ENCODE measurements around the gene AQP5. TPM values are rescaled to one million over a fixed set of nuclear protein-coding genes. Genes with fewer than 3 reads are reported as not detected.

Gene AQP5
- total RNA-seq (not detected), total RNA-seq (0 reads per million in 2 donors)

GRCh38 chr12:49961111-49961922 is at the start of gene AQP5:
AQP5 (plus strand) TSS chr12:49961872; CDS start chr12:49962018, 146 bp downstream.
- H3K27me3 Mint-ChIP-seq, result peaks cover 86% of the 10 kb centered on the region
- peak within 1 kb of the TSS; percentile 86 for H3K4me3 Mint-ChIP-seq
- DNase-seq (no peak), ATAC-seq (peak; percentile 27)
- peaks cover 15% of the 10 kb centered on the region for H3K36me3 Mint-ChIP-seq (ENCODE audit: low read depth)
- H3K9me3 ChIP-seq (ENCODE audit: control insufficient read depth, low read length, poor library complexity, severe bottlenecking), result no peaks in the 10 kb centered on the region
- H3K4me1 Mint-ChIP-seq, result peaks cover 11% of the 10 kb centered on the region
- no peak within 1 kb of the TSS for H3K27ac Mint-ChIP-seq

GRCh38 chr12:49912345-49913255 is 49.1 kb upstream of the AQP5 start:
- no peaks in the 10 kb centered on the region for H3K9me3 ChIP-seq (ENCODE audit: control insufficient read depth, low read length, poor library complexity, severe bottlenecking)
- H3K27ac Mint-ChIP-seq, result no peak overlapping the region
- DNase-seq, result no peak
- peaks cover 2% of the 10 kb centered on the region for H3K4me1 Mint-ChIP-seq
- no peak overlapping the region for H3K4me3 Mint-ChIP-seq
- no peak for ATAC-seq
- peaks cover 2% of the 10 kb centered on the region for H3K36me3 Mint-ChIP-seq (ENCODE audit: low read depth)
- peaks cover 47% of the 10 kb centered on the region for H3K27me3 Mint-ChIP-seq

GRCh38 chr12:49916129-49916919 is 45.3 kb upstream of the AQP5 start:
- DNase-seq, result no peak
- Mint-ChIP-seq H3K4me3 (no peak overlapping the region), H3K36me3 (ENCODE audit: low read depth) (no peaks in the 10 kb centered on the region), H3K27ac (no peak overlapping the region), H3K4me1 (peaks cover 3% of the 10 kb centered on the region), H3K27me3 (peaks cover 36% of the 10 kb centered on the region)
- ATAC-seq, result no peak
- H3K9me3 ChIP-seq (ENCODE audit: control insufficient read depth, low read length, poor library complexity, severe bottlenecking), result no peaks in the 10 kb centered on the region

- ATAC-seq (no peak), DNase-seq (no peak)
- Mint-ChIP-seq H3K36me3 (ENCODE audit: low read depth) (no peaks in the 10 kb centered on the region), H3K4me3 (no peak overlapping the region), H3K27me3 (peaks cover 29% of the 10 kb centered on the region), H3K27ac (no peak overlapping the region), H3K4me1 (peaks cover 6% of the 10 kb centered on the region)
- no peaks in the 10 kb centered on the region for H3K9me3 ChIP-seq (ENCODE audit: control insufficient read depth, low read length, poor library complexity, severe bottlenecking)
Observed at GRCh38 chr12:49917166-49917787, 44.4 kb upstream of the AQP5 start.

- H3K36me3 Mint-ChIP-seq (ENCODE audit: low read depth), result no peaks in the 10 kb centered on the region
- peaks cover 24% of the 10 kb centered on the region for H3K27me3 Mint-ChIP-seq
- ATAC-seq (no peak), DNase-seq (no peak)
- no peaks in the 10 kb centered on the region for H3K9me3 ChIP-seq (ENCODE audit: control insufficient read depth, low read length, poor library complexity, severe bottlenecking)
- no peak overlapping the region for H3K4me3 Mint-ChIP-seq
- no peak overlapping the region for H3K27ac Mint-ChIP-seq
- peaks cover 6% of the 10 kb centered on the region for H3K4me1 Mint-ChIP-seq
Observed at GRCh38 chr12:49917788-49918173, 43.9 kb upstream of the AQP5 start.

- peaks cover 11% of the 10 kb centered on the region for H3K27me3 Mint-ChIP-seq
- no peaks in the 10 kb centered on the region for H3K36me3 Mint-ChIP-seq (ENCODE audit: low read depth)
- no peak for ATAC-seq
- H3K9me3 ChIP-seq (ENCODE audit: control insufficient read depth, low read length, poor library complexity, severe bottlenecking), result no peaks in the 10 kb centered on the region
- no peak overlapping the region for H3K27ac Mint-ChIP-seq
- no peak overlapping the region for H3K4me3 Mint-ChIP-seq
- peaks cover 6% of the 10 kb centered on the region for H3K4me1 Mint-ChIP-seq
- no peak for DNase-seq
Observed at GRCh38 chr12:49920241-49920914, 41.3 kb upstream of the AQP5 start.

GRCh38 chr12:49920915-49921286 is 40.8 kb upstream of the AQP5 start:
- no peak for ATAC-seq
- H3K27me3 Mint-ChIP-seq, result peaks cover 11% of the 10 kb centered on the region
- H3K4me3 Mint-ChIP-seq, result no peak overlapping the region
- no peak for DNase-seq
- H3K4me1 Mint-ChIP-seq, result peaks cover 6% of the 10 kb centered on the region
- H3K27ac Mint-ChIP-seq, result no peak overlapping the region
- H3K36me3 Mint-ChIP-seq (ENCODE audit: low read depth), result no peaks in the 10 kb centered on the region
- no peaks in the 10 kb centered on the region for H3K9me3 ChIP-seq (ENCODE audit: control insufficient read depth, low read length, poor library complexity, severe bottlenecking)

- ATAC-seq (no peak), DNase-seq (no peak)
- H3K9me3 ChIP-seq (ENCODE audit: control insufficient read depth, low read length, poor library complexity, severe bottlenecking), result no peaks in the 10 kb centered on the region
- Mint-ChIP-seq H3K4me1 (peaks cover 6% of the 10 kb centered on the region), H3K36me3 (ENCODE audit: low read depth) (no peaks in the 10 kb centered on the region), H3K4me3 (peak overlapping the region; percentile 25), H3K27me3 (peaks cover 11% of the 10 kb centered on the region), H3K27ac (no peak overlapping the region)
Observed at GRCh38 chr12:49921299-49921698, 40.4 kb upstream of the AQP5 start.

- Mint-ChIP-seq H3K4me1 (peaks cover 6% of the 10 kb centered on the region), H3K27me3 (peaks cover 9% of the 10 kb centered on the region), H3K27ac (peak overlapping the region; percentile 45), H3K4me3 (no peak overlapping the region), H3K36me3 (ENCODE audit: low read depth) (no peaks in the 10 kb centered on the region)
- ATAC-seq (no peak), DNase-seq (no peak)
- no peaks in the 10 kb centered on the region for H3K9me3 ChIP-seq (ENCODE audit: control insufficient read depth, low read length, poor library complexity, severe bottlenecking)
Observed at GRCh38 chr12:49921936-49922335, 39.7 kb upstream of the AQP5 start.

GRCh38 chr12:49922349-49923034 is 39.2 kb upstream of the AQP5 start:
- Mint-ChIP-seq H3K27ac (peak overlapping the region; percentile 45), H3K36me3 (ENCODE audit: low read depth) (no peaks in the 10 kb centered on the region), H3K27me3 (peaks cover 5% of the 10 kb centered on the region), H3K4me3 (no peak overlapping the region), H3K4me1 (peaks cover 6% of the 10 kb centered on the region)
- DNase-seq (no peak), ATAC-seq (no peak)
- no peaks in the 10 kb centered on the region for H3K9me3 ChIP-seq (ENCODE audit: control insufficient read depth, low read length, poor library complexity, severe bottlenecking)

- no peaks in the 10 kb centered on the region for H3K9me3 ChIP-seq (ENCODE audit: control insufficient read depth, low read length, poor library complexity, severe bottlenecking)
- Mint-ChIP-seq H3K27me3 (peaks cover 5% of the 10 kb centered on the region), H3K4me1 (peaks cover 6% of the 10 kb centered on the region), H3K36me3 (ENCODE audit: low read depth) (no peaks in the 10 kb centered on the region), H3K27ac (no peak overlapping the region), H3K4me3 (no peak overlapping the region)
- DNase-seq (no peak), ATAC-seq (no peak)
Observed at GRCh38 chr12:49923035-49923644, 38.5 kb upstream of the AQP5 start.

Measured in T-helper 17 cell (primary cell).